VCaP (cell line): ENCODE results near the gene AP3M1.

Experiments
- H3K27ac ChIP-seq: fragments of 450-650 bp; 2 replicates; pipeline ENCODE4 v1.5.1; 2017
- TF ChIP-seq, protein P1 (sequence below): fragments of 450-650 bp; conservative IDR thresholded peaks from 2 replicates; pipeline ENCODE4 v1.5.1; 2017; ENCODE audit warnings: mild to moderate bottlenecking, moderate library complexity

AP3M1 gene

GRCh38 chr10:74187237-74187636 lies 36.6 kb upstream of the AP3M1 start:
- TF ChIP-seq, protein P1, sequence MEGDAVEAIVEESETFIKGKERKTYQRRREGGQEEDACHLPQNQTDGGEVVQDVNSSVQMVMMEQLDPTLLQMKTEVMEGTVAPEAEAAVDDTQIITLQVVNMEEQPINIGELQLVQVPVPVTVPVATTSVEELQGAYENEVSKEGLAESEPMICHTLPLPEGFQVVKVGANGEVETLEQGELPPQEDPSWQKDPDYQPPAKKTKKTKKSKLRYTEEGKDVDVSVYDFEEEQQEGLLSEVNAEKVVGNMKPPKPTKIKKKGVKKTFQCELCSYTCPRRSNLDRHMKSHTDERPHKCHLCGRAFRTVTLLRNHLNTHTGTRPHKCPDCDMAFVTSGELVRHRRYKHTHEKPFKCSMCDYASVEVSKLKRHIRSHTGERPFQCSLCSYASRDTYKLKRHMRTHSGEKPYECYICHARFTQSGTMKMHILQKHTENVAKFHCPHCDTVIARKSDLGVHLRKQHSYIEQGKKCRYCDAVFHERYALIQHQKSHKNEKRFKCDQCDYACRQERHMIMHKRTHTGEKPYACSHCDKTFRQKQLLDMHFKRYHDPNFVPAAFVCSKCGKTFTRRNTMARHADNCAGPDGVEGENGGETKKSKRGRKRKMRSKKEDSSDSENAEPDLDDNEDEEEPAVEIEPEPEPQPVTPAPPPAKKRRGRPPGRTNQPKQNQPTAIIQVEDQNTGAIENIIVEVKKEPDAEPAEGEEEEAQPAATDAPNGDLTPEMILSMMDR: no peak
- no peak overlapping the region for H3K27ac ChIP-seq

DNA sequence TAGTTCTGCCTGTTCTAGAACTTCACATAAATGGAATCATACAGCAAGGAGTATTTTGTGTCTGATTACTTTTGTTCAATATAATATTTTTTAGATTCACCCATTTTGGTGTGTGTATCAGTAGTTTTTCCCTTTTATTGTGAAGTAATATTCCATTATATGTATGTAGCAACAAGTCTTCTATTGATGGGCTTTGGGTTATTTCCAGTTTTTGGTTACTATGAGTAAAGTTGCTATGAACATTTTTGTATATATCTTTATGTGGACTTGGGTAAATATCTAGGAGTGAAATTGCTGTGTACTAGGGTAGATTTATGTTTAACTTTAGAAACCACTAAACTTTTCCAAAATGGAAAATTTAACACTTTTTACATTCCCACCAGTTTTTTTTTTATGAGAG lies 36.0 kb upstream of the AP3M1 start:
- no peak overlapping the region for H3K27ac ChIP-seq
- TF ChIP-seq, protein P1: no peak

DNA sequence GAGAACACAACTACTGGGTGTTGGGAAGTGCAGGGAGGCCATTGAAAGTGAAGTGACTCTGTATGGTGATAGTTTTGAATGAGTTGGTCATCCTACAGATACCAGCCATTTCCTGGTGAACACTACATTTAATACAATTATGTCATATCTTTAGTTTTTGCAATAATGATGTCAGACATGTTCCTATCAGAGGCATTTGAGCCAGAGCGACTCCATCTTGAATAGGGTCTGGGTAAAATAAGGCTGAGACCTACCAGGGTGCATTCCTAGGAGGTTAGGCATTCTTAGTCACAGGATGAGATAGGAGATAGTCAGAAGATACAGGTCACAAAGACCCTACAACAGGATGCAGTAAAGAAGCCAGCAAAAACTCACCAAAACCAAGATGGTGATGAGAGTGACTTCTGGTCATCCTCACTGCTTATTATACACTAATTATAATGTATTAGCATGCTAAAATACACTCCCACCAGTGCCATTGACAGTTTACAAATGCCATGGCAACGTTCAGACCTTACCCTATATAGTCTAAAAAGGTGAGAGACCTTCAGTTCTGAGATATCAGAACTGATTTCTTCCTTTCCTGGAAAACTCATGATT lies 28.6 kb upstream of the AP3M1 start:
- H3K27ac ChIP-seq: no peak overlapping the region
- TF ChIP-seq, protein P1: no peak

DNA sequence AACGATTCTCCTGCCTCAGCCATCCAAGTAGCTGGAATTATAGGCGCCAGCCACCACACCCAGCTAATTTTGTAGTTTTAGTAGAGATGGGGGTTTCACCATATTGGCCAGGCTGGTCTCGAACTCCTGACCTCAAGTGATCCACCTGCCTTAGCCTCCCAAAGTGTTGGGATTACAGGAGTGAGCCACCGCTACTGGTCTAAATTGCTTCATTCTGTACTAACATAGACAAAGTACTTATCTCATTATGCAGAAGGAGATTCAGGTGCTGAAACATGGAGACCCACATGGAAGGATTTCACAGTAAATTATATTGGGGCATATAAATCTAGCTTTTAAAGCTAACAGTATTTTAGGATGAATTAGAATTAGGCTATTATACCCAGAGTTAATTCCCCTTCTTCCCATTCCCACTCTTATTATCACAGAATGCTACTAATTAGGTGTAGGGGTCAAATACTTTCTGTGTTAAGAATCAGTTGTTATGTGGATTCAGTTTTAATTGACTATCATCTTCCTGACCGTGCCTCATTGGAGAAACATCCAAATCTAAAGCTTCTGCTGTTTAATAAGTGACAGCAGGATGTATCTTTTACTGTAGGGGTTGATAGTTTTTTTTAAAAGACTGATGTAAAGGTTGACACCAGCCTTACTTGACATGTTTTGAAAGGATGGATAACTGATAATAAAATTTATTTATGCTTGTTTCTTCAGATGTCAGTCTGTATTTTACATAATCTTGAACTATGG lies 27.6 kb upstream of the AP3M1 start:
- TF ChIP-seq, protein P1: no peak
- no peak overlapping the region for H3K27ac ChIP-seq

GRCh38 chr10:74177140-74177677 lies 26.6 kb upstream of the AP3M1 start:
- TF ChIP-seq, protein P1: no peak
- peak overlapping the region; percentile 93 for H3K27ac ChIP-seq

GRCh38 chr10:74176380-74177139 lies 25.9 kb upstream of the AP3M1 start:
- TF ChIP-seq, protein P1: no peak

More at GRCh38 chr10:74176380-74177139, 25.9 kb upstream of the AP3M1 start:
- peak overlapping the region; percentile 93 for H3K27ac ChIP-seq
